K562 (cell line): ENCODE measurements around the gene CHD5. TPM values are rescaled to one million over a fixed set of nuclear protein-coding genes. Genes with fewer than 3 reads are reported as not detected.

Experiments used
- ATAC-seq: fragments of 200-7000 bp; cut with Tn5 transposase; 3 replicates; pipeline ENCODE4 v1.9.1; 2020; ENCODE audit warnings: moderate library complexity
- BruUV-seq: library from RNA; stranded (reverse); fragments of 400-500 nt; replicated peaks from 2 replicates; lab custom pipeline; 2021; lab: Mats Ljungman, UMichigan
- CTCF ChIA-PET: fragments of 300-600 bp; formaldehyde crosslinking; extraction: SDS; loops from one replicate; lab custom pipeline; 2021; ENCODE audit warnings: low intra/inter-chr PET ratio; lab: Yijun Ruan, JAX
- POLR2A ChIA-PET: fragments of 300-600, 350-650 bp; sonication (Branson Sonifier 250); formaldehyde crosslinking; extraction: SDS; loops from one replicate; lab custom pipeline; 2021; ENCODE audit warnings: antibody characterized with exemption, inconsistent platforms; lab: Yijun Ruan, JAX
- DNase-seq, 4 experiments: peaks; one replicate each; pipeline versions ENCODE4 v3.0.0 to v3.0.0-alpha.2; 2011 to 2018; ENCODE audit warnings: low spot score in 3 of 4, mixed read lengths in 3 of 4; ENCODE audit errors: extremely low read depth in 1 of 4
- FAIRE-seq: peaks from 2 replicates; lab custom pipeline; 2011; peaks lifted over from hg19 to GRCh38; lab: Jason Lieb, UNC
- H2AFZ ChIP-seq: 2 replicates; pipeline ENCODE4 v1.6.0; 2011; ENCODE audit warnings: low read depth, low read length, control low read depth, inconsistent platforms
- H3K27ac ChIP-seq: fragments of 200-600 bp; 3 replicates; pipeline ENCODE4 v1.8.0; 2011; ENCODE audit warnings: low read depth, mild to moderate bottlenecking, control low read depth, inconsistent platforms, low read length, moderate library complexity, mixed read lengths; ENCODE audit errors: extremely low read depth
- H3K27me3 ChIP-seq, 2 experiments: fragments of 300-600 bp in 1 of 2; 2 replicates in 1 of 2; 3 replicates in 1 of 2; pipeline versions ENCODE4 v1.6.0 to v1.8.0; 2011; ENCODE audit warnings: inconsistent platforms in 2 of 2, low read length in 2 of 2, mild to moderate bottlenecking in 1 of 2, mixed read lengths in 1 of 2, moderate library complexity in 1 of 2; ENCODE audit not compliant: control insufficient read depth in 2 of 2, insufficient read depth in 2 of 2
- H3K36me3 ChIP-seq: fragments of 300-600 bp; 3 replicates; pipeline ENCODE4 v1.8.0; 2011; ENCODE audit warnings: mild to moderate bottlenecking, low read length, inconsistent platforms; ENCODE audit not compliant: control insufficient read depth, insufficient read depth
- H3K4me1 ChIP-seq, 2 experiments: fragments of 200-600 bp in 1 of 2; replicated peaks in 1 of 2; 2 replicates in 1 of 2; 3 replicates in 1 of 2; pipeline versions ENCODE4 v1.5.1 to v1.8.0; 2011; ENCODE audit warnings: inconsistent platforms in 2 of 2, low read length in 2 of 2, mild to moderate bottlenecking in 1 of 2, mixed read lengths in 1 of 2, moderate library complexity in 1 of 2; ENCODE audit not compliant: control insufficient read depth in 2 of 2, insufficient read depth in 2 of 2
- H3K4me2 ChIP-seq: 2 replicates; pipeline ENCODE4 v1.6.1; 2011; ENCODE audit warnings: low read length, control low read depth, inconsistent platforms, mixed read lengths; ENCODE audit not compliant: insufficient read depth
- H3K4me3 ChIP-seq: fragments of 200-600 bp; sonication (generic), shearing (Covaris generic); 2 replicates; pipeline ENCODE4 v1.5.1; 2016; ENCODE audit warnings: control low read depth, inconsistent platforms
- H3K79me2 ChIP-seq: fragments of 200-600 bp; 3 replicates; pipeline ENCODE4 v1.8.0; 2011; ENCODE audit warnings: low read length, inconsistent platforms; ENCODE audit not compliant: control insufficient read depth, insufficient read depth
- H3K9ac ChIP-seq, 2 experiments: 2 replicates each; pipeline versions ENCODE4 v1.6.0 to v1.6.1; 2011; ENCODE audit warnings: low read depth in 2 of 2, low read length in 2 of 2, control low read depth in 1 of 2, inconsistent platforms in 1 of 2, mild to moderate bottlenecking in 1 of 2, mixed read lengths in 1 of 2; ENCODE audit not compliant: insufficient read depth in 1 of 2
- H3K9me1 ChIP-seq: one replicate; pipeline ENCODE4 v1.6.0; 2011; ENCODE audit warnings: inconsistent platforms, mild to moderate bottlenecking, low read length, moderate library complexity; ENCODE audit not compliant: control insufficient read depth, insufficient read depth
- H3K9me3 ChIP-seq: replicated peaks from 2 replicates; pipeline ENCODE4 v1.5.1; 2011; ENCODE audit warnings: low read depth, low read length, inconsistent platforms; ENCODE audit not compliant: control insufficient read depth, insufficient read depth
- H4K20me1 ChIP-seq: replicated peaks from 2 replicates; pipeline ENCODE4 v1.6.1; 2011; ENCODE audit warnings: low read length, inconsistent platforms, mixed read lengths; ENCODE audit not compliant: control insufficient read depth, insufficient read depth
- CREM ChIP-seq: IDR thresholded peaks from 2 replicates; pipeline ENCODE4 v1.6.1; 2014; ENCODE audit warnings: antibody characterized with exemption, low read depth
- GMEB1 ChIP-seq: fragments of 250-450 bp; sonication (Bioruptor Pico); IDR thresholded peaks from 2 replicates; pipeline ENCODE4 v1.4.0; 2020; ENCODE audit warnings: mild to moderate bottlenecking
- HES1 ChIP-seq: fragments of 450-650 bp; IDR thresholded peaks from 2 replicates; pipeline ENCODE4 v1.6.1; 2016; ENCODE audit warnings: low read depth, mild to moderate bottlenecking, moderate library complexity
- RB1 ChIP-seq: fragments of 450-650 bp; IDR thresholded peaks from 2 replicates; pipeline ENCODE4 v1.6.1; 2017; ENCODE audit warnings: low read depth, mild to moderate bottlenecking
- REST ChIP-seq, 2 experiments: fragments of 450-650 bp; formaldehyde crosslinking in 1 of 2; IDR thresholded peaks; 2 replicates each; pipeline versions ENCODE4 v1.4.0 to v1.6.1; 2014 to 2020; ENCODE audit warnings: mild to moderate bottlenecking in 2 of 2, borderline replicate concordance in 1 of 2, low read depth in 1 of 2
- SNRNP70 ChIP-seq: fragments of 200-400 bp; formaldehyde crosslinking; optimal IDR thresholded peaks from 2 replicates; pipeline ENCODE3; 2017; ENCODE audit warnings: low read depth, low read length
- ZNF740 ChIP-seq, 3 experiments: fragments of 200-800 bp in 1 of 3; sonication (Bioruptor generic) in 1 of 3; sonication (generic) in 1 of 3; formaldehyde crosslinking in 1 of 3; IDR thresholded peaks; 2 replicates each; pipeline versions ENCODE4 v1.6.1 to v1.8.0; 2016 to 2022; ENCODE audit warnings: mild to moderate bottlenecking in 2 of 3, missing compliant biosample characterization in 2 of 3, missing genetic modification characterization in 2 of 3, missing genetic modification reagents in 1 of 3
- WGBS: fragments of 100-300 bp; shearing (Covaris generic); methylation state at CpG from one replicate; pipeline ENCODE4 v1.1.6; 2016; ENCODE audit warnings: low coverage, mixed read lengths; ENCODE audit not compliant: insufficient coverage; ENCODE audit errors: missing lambda C conversion rate; 5-methylcytosine and 5-hydroxymethylcytosine counted together
- in situ Hi-C: fragments of 300-500 bp; cut with MboI; formaldehyde crosslinking; loops from 4 replicates; pipeline ENCODE4 v1.15.0; 2018; ENCODE audit warnings: inconsistent platforms, mixed read lengths
- intact Hi-C: fragments of 100-400 bp; cut with micrococcal nuclease; formaldehyde crosslinking; loops from 2 replicates; pipeline ENCODE4 v1.14.2; 2022
- polyA plus RNA-seq, 8 experiments: library from polyadenylated mRNA; depleted of rRNA in 4 of 8; stranded (reverse) in 5 of 8; unstranded in 3 of 8; fragments of >200 nt; fragmentation: Nextera tagmentation in 2 of 8; fragmentation: Illumina TruSeq in 1 of 8; extraction: Ambion mirVana in 2 of 8; extraction: Trizol in 1 of 8; gene quantifications; 2 replicates each; pipeline versions ENCODE4 v1.2.1 to v1.2.3, GENCODE V29; 2011 to 2014; ENCODE audit warnings: inconsistent platforms in 1 of 8, missing spikeins in 1 of 8
- total RNA-seq, 7 experiments: library from RNA; depleted of rRNA in 6 of 7; stranded (reverse); fragments of >200 nt in 6 of 7; fragmentation: Illumina TruSeq in 2 of 7; extraction: Trizol in 2 of 7; gene quantifications; 2 replicates each; pipeline versions ENCODE4 v1.2.1 to v1.2.3, GENCODE V29; 2011 to 2021; ENCODE audit warnings: low replicate concordance in 1 of 7

The CHD5 gene
- total and polyA plus RNA-seq, 9 of the 15 experiments (the other 6 are each of a cell fraction or from before 2014, with no cell fraction given), result 0.03 to 0.52 (median 0.11) TPM; not detected in 2

GRCh38 chr1:6142036-6142621 is 38.0 kb downstream of the CHD5 start (continued):
- TF ChIP-seq ZNF740 (CRISPR knock-in tag; IDR thresholded peaks at IDR 0.05) (no peak), ZNF740 (tag; IDR thresholded peaks at IDR 0.05) (no peak)

GRCh38 chr1:6141592-6141991 is 38.5 kb downstream of the CHD5 start:
- DNase-seq, result peak; percentile 54 to 69 (median 61)
- 4% methylated on average over 7 of the region's 7 CpGs for WGBS
- TF ChIP-seq GMEB1 (CRISPR knock-in tag), result no peak
- TF ChIP-seq CREM, result peak; percentile 59; the same call in 1 of the 2 replicates
- TF ChIP-seq HES1, result no peak
- peak; percentile 40 for TF ChIP-seq SNRNP70
- peak; percentile 62 for TF ChIP-seq REST (IDR thresholded peaks at IDR 0.05; ENCODE audit: borderline replicate concordance)
- TF ChIP-seq REST (CRISPR knock-in tag; IDR thresholded peaks at IDR 0.05; ENCODE audit: low read depth), result no peak
- 0 out of 2 replicates have a peak, but pooled peaks have one; percentile 16 for TF ChIP-seq RB1

More at GRCh38 chr1:6141592-6141991, 38.5 kb downstream of the CHD5 start:
- Histone ChIP-seq H3K9ac (peak overlapping the region in 1 of 2 experiments; percentile 67; a peak in 1 of 4 replicates), H3K4me1 (peaks cover 0 to 16% of the 10 kb centered on the region in 2 experiments; a peak in 1 of 5 replicates), H3K4me3 (no peak overlapping the region), H3K27me3 (peaks cover 64 to 89% of the 10 kb centered on the region in 2 experiments), H4K20me1 (peaks cover 37% of the 10 kb centered on the region), H3K4me2 (no peak overlapping the region), H3K79me2 (no peaks in the 10 kb centered on the region), H3K36me3 (no peaks in the 10 kb centered on the region), H3K9me1 (no peaks in the 10 kb centered on the region), H3K27ac (no peak overlapping the region), H2AFZ (no peak overlapping the region), H3K9me3 (no peaks in the 10 kb centered on the region)
- in situ Hi-C loops (no loop called here), intact Hi-C loops (loop anchor here (1.0 kb wide), 1 partner anchor 88 kb away; no protein-coding TSS in a partner anchor)
- BruUV-seq, result no TSS peak
- CTCF ChIA-PET, result no interaction called here
- POLR2A ChIA-PET, result no interaction called here
- peak; percentile 90 for ATAC-seq
- peak; percentile 86 for FAIRE-seq
